ENCODE data around the gene PERP. TPM values are rescaled to one million over a fixed set of nuclear protein-coding genes. Genes with fewer than 3 reads are reported as not detected.

Gene PERP
- total and polyA plus RNA-seq, 2 donors (not counting 1 experiment from before 2014, with no cell fraction given) = 0.22 to 0.30 TPM

DNA sequence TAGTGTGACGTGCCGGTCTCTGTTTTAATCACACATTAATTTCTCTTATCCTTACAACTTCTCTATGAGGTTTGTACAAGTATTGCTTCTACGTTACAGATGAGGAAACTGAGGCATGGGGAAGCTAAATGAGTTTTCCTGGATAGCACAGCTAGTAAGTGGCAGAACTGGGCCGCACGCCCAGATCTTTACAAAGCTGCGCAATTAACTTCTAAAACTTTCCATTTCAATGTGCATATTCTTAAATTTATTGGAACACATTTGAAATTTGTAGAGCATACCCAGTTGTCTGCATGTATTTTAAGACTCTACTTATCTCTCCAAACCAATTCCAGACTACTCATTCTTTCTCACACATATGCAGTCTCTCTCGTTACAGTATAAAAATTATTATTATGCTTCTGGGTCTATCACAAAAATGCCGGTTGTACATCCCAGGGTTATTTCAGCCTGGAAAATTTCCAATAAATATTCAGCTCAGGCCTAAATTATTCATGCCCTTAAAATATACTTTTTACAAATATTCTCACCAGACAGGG is 10.2 kb upstream of the PERP start:
- POLR2A ChIA-PET = no interaction called here
- Mint-ChIP-seq H3K4me1 (peaks cover 2% of the 10 kb centered on the region), H3K27me3 (peaks cover 39% of the 10 kb centered on the region), H3K27ac (no peak overlapping the region), H3K9me3 (ENCODE audit: insufficient read depth) (no peaks in the 10 kb centered on the region), H3K4me3 (no peak overlapping the region)
- intact Hi-C loops (cut with micrococcal nuclease) = loop anchor here (2.0 to 5.0 kb wide), 2 partner anchors 391 to 575 kb away; no protein-coding TSS in a partner anchor
- H4K20me1 ChIP-seq (ENCODE audit: control insufficient read depth, insufficient read depth, low read length, poor library complexity, severe bottlenecking) = no peaks in the 10 kb centered on the region
- peaks cover 0 to 6% of the 10 kb centered on the region in 2 donors for H3K4me1 ChIP-seq (ENCODE audit: control insufficient read depth in 2 of 2, insufficient read depth in 2 of 2, low read length in 2 of 2)
- WGBS (ENCODE audit: insufficient coverage) = no CpG with 5 or more reads among the region's 8 CpGs
- DNase-seq = no peak
- H3K4me3 ChIP-seq (ENCODE audit: control extremely low read depth in 1 of 5, extremely low read depth in 1 of 5, insufficient read depth in 1 of 5, low read depth in 2 of 5, low read length in 4 of 5) = no peak overlapping the region
- H3K9ac ChIP-seq (ENCODE audit: low read length) = no peak overlapping the region
- no peaks in the 10 kb centered on the region for H3K36me3 ChIP-seq (replicated peaks in 1 of 2; ENCODE audit: control extremely low read depth in 1 of 2, control insufficient read depth in 1 of 2, extremely low read depth in 1 of 2, insufficient read depth in 2 of 2, low read length in 1 of 2)
- no peak overlapping the region for H2AFZ ChIP-seq (ENCODE audit: insufficient read depth, low read depth, low read length, poor library complexity, severe bottlenecking)
- H3K4me2 ChIP-seq (replicated peaks; ENCODE audit: low read depth, low read length, poor library complexity, severe bottlenecking) = no peak overlapping the region
- no peaks in the 10 kb centered on the region for H3K79me2 ChIP-seq (ENCODE audit: control insufficient read depth, insufficient read depth, low read length)
- TF ChIP-seq, protein P1, sequence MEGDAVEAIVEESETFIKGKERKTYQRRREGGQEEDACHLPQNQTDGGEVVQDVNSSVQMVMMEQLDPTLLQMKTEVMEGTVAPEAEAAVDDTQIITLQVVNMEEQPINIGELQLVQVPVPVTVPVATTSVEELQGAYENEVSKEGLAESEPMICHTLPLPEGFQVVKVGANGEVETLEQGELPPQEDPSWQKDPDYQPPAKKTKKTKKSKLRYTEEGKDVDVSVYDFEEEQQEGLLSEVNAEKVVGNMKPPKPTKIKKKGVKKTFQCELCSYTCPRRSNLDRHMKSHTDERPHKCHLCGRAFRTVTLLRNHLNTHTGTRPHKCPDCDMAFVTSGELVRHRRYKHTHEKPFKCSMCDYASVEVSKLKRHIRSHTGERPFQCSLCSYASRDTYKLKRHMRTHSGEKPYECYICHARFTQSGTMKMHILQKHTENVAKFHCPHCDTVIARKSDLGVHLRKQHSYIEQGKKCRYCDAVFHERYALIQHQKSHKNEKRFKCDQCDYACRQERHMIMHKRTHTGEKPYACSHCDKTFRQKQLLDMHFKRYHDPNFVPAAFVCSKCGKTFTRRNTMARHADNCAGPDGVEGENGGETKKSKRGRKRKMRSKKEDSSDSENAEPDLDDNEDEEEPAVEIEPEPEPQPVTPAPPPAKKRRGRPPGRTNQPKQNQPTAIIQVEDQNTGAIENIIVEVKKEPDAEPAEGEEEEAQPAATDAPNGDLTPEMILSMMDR (IDR thresholded peaks at IDR 0.05) = no peak
- TF ChIP-seq EZH2 (IDR thresholded peaks at IDR 0.05; ENCODE audit: borderline replicate concordance, insufficient read depth, low read depth, low read length, poor library complexity, severe bottlenecking) = no peak
- no peaks in the 10 kb centered on the region for H3K9me3 ChIP-seq (ENCODE audit: control extremely low read depth in 1 of 3, control insufficient read depth in 2 of 3, insufficient read depth in 1 of 3, low read length in 2 of 3)
- CTCF ChIA-PET = interaction anchor here (0.8 to 5.7 kb wide), 19 partner anchors 8 to 649 kb away, joined by 3 to 146 read pairs (median 8); partner anchors contain the start of genes HEBP2 and PERP
- peaks cover 0 to 14% (median 2%) of the 10 kb centered on the region in 4 experiments for H3K27me3 ChIP-seq (replicated peaks in 1 of 4; ENCODE audit: control extremely low read depth in 1 of 4, control insufficient read depth in 3 of 4, insufficient read depth in 4 of 4, low read length in 3 of 4)
- H3K27ac ChIP-seq (ENCODE audit: low read length in 2 of 2) = no peak overlapping the region
- no peak for ATAC-seq (ENCODE audit: low read depth)

DNA sequence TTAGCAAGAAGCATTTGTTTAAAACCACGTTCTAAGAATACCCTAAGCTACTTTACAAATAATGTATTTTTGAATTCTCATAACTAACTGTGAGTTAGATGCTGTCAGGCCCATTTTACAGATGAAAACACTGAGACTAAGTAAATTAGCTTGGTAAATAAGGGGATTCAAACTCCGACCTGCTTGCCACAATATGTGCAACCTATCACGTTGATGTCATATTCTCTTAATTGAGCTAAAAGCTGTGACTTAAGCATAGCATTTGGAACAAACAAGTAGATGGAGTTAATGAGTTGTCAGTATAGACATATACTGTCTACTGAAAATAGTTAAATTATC is 9.4 kb upstream of the PERP start:
- no peak overlapping the region for H3K4me2 ChIP-seq (replicated peaks; ENCODE audit: low read depth, low read length, poor library complexity, severe bottlenecking)
- DNase-seq (no peak), ATAC-seq (ENCODE audit: low read depth) (no peak)
- TF ChIP-seq, protein P1 (IDR thresholded peaks at IDR 0.05) = no peak
- TF ChIP-seq EZH2 (IDR thresholded peaks at IDR 0.05; ENCODE audit: borderline replicate concordance, insufficient read depth, low read depth, low read length, poor library complexity, severe bottlenecking) = no peak
- H3K79me2 ChIP-seq (ENCODE audit: control insufficient read depth, insufficient read depth, low read length) = no peaks in the 10 kb centered on the region
- H4K20me1 ChIP-seq (ENCODE audit: control insufficient read depth, insufficient read depth, low read length, poor library complexity, severe bottlenecking) = no peaks in the 10 kb centered on the region
- H3K27me3 ChIP-seq (replicated peaks in 1 of 4; ENCODE audit: control extremely low read depth in 1 of 4, control insufficient read depth in 3 of 4, insufficient read depth in 4 of 4, low read length in 3 of 4) = peaks cover 0 to 11% (median 0%) of the 10 kb centered on the region in 4 experiments
- no peak overlapping the region for H3K27ac ChIP-seq (ENCODE audit: low read length in 2 of 2)
- peaks cover 2% of the 10 kb centered on the region for H3K4me1 Mint-ChIP-seq
- no peaks in the 10 kb centered on the region for H3K9me3 Mint-ChIP-seq (ENCODE audit: insufficient read depth)
- peaks cover 0 to 6% of the 10 kb centered on the region in 2 donors for H3K4me1 ChIP-seq (ENCODE audit: control insufficient read depth in 2 of 2, insufficient read depth in 2 of 2, low read length in 2 of 2)
- no peaks in the 10 kb centered on the region for H3K36me3 ChIP-seq (replicated peaks in 1 of 2; ENCODE audit: control extremely low read depth in 1 of 2, control insufficient read depth in 1 of 2, extremely low read depth in 1 of 2, insufficient read depth in 2 of 2, low read length in 1 of 2)
- no peak overlapping the region for H2AFZ ChIP-seq (ENCODE audit: insufficient read depth, low read depth, low read length, poor library complexity, severe bottlenecking)
- no peak overlapping the region for H3K4me3 ChIP-seq (ENCODE audit: control extremely low read depth in 1 of 5, extremely low read depth in 1 of 5, insufficient read depth in 1 of 5, low read depth in 2 of 5, low read length in 4 of 5)
- no peak overlapping the region for H3K4me3 Mint-ChIP-seq
- WGBS (ENCODE audit: insufficient coverage) = 100% methylated on average over 1 of the region's 3 CpGs
- peaks cover 33% of the 10 kb centered on the region for H3K27me3 Mint-ChIP-seq
- no peak overlapping the region for H3K9ac ChIP-seq (ENCODE audit: low read length)
- intact Hi-C loops (cut with micrococcal nuclease) = loop anchor here (1.0 to 5.0 kb wide), 9 partner anchors 171 to 650 kb away; partner anchors contain the start of gene HEBP2
- CTCF ChIA-PET = interaction anchor here (0.7 to 5.7 kb wide), 32 partner anchors 8 to 653 kb away, joined by 3 to 146 read pairs (median 6); partner anchors contain the start of genes HEBP2 and PERP
- no peaks in the 10 kb centered on the region for H3K9me3 ChIP-seq (ENCODE audit: control extremely low read depth in 1 of 3, control insufficient read depth in 2 of 3, insufficient read depth in 1 of 3, low read length in 2 of 3)
- POLR2A ChIA-PET = no interaction called here
- H3K27ac Mint-ChIP-seq = no peak overlapping the region
